Activated CD8-positive, alpha-beta memory T cell treated with anti-CD3 and anti-CD28 coated beads, Interleukin-2, amount 50 U/mL, for 24 hours (primary cell): ENCODE measurements around the gene ROBO1.

Experiments used
- DNase-seq: peaks from one replicate; pipeline ENCODE4 v3.0.0-alpha.2; 2020; ENCODE audit errors: extremely low read depth

Gene ROBO1

DNA sequence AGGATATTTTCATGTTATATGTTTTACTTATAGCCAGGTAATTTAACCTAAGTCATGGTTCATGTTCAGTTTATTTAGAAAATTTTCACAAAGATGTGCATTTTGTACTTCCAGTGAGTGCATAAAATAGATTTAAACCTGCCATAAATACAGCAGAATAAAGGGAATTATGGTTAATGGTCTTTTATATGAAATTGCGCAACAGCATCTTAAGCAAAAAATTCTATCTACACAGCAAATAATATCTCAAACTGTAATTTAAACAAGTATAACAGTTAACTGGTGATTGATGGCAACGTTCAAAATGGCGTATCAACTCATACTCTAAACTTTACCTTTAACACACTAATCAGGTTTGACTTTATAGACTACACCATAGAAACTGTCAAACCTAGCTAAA lies 97.6 kb downstream of the ROBO1 start:
- DNase-seq: no peak

DNA sequence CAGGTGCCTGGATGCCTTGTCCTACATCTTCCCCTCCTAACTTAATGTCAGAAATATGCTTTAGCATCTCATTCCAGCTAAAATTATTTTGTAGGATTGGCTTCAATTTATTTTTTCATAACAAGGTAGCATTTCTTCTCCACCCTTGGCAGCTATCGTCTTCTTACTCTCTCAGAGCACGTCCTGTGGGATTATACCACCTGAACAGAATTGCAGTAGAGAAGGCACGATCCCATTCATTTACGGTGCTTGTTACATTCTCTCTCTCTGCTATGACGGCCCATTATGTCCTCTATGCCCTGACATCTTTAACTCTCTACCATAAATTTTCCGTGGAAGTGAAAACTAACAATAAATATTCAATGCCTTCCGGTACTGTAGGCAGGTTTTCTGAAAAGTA lies 103.3 kb downstream of the ROBO1 start:
- no peak for DNase-seq

- no peak for DNase-seq
Measured at GRCh38 chr3:79661896-79662295, 105.9 kb downstream of the ROBO1 start.

- DNase-seq: no peak
Measured at GRCh38 chr3:79657076-79657475, 110.7 kb downstream of the ROBO1 start.

GRCh38 chr3:79654019-79654418 lies 113.8 kb downstream of the ROBO1 start:
- no peak for DNase-seq

DNA sequence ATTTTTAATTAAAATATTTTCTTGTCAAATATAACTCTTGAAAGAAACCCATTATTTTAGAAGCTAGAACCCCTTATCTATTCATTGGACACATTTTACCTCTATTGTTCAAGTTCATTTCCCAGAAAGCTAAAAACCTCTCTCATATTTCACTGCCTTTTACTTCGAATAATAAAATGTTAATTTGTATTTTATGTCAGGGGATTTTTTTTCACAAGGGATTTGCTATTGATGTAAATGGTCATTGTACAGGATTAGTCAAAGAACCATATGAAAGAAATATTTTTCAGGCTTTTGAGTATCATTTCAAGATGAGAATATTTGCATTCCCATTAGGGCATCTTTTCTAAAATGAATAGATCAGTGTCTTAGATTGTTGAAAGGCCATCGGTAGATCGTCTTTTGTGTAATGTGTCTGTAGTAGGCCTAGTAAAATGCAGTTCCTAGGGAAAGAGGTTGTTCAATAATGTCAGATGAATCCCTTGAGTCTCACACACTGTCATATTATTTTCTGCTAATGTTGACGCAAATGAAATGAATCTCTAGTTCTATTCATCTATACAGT lies 114.5 kb downstream of the ROBO1 start:
- no peak for DNase-seq

DNA sequence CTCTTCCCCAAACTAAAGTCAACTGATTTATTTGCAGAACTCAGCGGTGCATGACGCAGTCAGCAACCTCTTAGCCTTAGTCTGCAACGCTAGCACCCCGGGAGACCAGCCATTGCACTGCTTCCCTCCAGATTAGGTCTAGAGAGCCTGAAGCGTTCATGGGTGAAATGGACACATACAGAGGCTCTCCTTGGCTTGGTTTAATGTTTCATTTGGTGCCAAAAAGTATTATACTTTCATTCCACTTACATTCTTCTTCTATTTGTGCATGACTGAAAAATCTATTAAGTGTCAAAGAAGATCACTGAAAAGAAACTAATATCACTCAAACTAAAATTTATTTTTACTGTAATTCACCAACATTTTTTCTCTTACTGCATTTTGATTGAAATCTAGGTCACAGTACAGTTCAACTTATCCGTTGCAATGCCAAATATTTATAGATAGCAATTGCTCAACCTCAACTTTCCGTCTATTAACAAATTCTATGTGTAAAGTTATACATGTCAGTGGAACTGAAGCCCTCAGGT lies 116.2 kb downstream of the ROBO1 start:
- DNase-seq: no peak

DNA sequence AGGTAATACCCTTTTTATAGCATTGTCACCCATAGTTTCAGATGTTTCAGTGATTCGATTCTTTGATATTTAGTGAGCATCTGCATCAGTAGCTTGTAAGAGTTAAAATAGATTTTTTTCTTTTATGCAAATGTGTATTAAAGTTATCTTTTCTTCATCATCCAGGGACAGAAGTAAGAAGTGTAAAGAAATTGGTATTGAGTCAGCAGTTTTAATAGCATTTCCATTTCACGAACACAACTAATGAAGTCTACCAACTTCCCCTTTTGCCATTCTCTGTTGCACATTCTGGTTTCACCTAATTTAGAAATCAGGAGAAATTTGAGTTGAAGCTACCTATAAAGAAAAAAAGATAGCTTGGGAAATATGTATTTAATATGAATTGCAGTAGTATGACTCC lies 127.9 kb downstream of the ROBO1 start:
- DNase-seq: no peak

DNA sequence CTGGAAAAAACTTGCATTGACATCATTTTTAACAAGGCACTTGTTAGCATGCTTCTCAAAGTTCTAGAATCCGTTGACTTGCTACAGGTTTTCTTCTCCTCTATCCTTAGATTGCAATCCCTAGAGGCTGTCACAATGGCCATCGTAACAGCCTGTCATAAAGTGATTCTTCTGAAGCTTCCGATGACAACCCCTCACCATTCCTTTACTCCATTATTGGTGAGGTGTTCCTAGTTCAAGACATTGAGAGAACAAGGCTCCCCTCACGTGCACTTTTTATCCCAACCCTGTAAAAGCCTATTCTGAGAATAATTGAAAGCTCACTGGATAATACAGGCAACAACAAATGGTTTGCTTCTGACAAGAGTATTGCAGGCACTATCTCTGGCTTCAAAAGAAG lies 131.4 kb downstream of the ROBO1 start:
- no peak for DNase-seq

DNA sequence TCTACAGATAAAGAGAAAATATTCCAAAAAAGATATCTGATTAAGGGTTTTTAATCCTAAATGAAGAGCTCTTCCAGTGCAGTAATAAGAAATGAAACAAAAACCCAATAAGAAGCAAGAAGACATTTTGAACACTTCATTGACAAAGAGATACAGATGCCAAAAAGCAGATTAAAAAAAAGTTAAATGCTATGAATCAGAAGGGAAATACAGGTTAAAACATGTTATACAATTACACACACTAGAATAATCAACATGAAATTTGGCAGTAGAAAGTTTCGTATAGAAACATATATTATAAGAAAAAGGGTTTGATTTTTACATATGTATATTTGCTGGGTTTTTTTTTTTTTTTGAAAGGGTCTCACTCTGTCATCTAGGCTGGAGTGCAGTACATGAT lies 135.0 kb downstream of the ROBO1 start:
- DNase-seq: no peak

DNA sequence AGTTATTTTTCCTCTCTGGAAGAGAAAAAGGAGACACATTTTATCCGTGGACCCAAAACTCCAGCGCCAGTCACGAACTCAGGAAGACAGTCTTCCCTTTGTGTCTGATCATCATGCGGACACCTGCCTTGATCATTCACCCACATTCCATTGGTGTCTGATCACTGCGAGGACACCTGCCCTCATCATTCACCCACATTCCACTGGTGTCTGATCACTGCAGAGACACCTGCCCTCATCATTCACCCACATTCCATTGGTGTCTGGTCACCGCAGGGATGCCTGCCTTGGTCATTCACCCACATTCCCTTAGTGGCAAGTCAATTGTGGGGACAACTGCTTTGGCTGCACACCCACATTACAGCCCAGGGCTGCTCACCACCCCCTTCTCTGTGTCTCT lies 148.9 kb downstream of the ROBO1 start:
- DNase-seq: no peak

GRCh38 chr3:79606414-79606813 lies 161.4 kb downstream of the ROBO1 start:
- DNase-seq: no peak

DNA sequence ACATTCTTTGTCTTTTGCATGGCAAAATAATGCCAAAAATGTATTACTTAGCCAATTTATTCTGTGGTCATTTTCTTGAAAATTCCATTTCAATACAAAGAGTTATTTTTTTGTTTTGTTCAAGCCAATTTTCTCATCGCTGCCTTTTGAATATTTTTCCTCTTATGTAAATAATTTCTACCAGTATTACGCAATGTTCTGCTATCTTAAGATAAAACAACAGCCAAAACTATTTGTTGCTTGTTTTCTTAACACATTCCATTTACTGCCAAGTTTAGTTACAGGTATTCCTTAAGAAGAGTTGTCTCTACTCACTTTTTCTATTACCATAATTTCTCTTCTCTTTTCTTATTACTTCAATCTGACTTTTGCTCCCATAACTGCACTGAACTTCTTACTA lies 163.1 kb downstream of the ROBO1 start:
- DNase-seq: no peak

- DNase-seq: no peak
Measured at GRCh38 chr3:79602385-79602784, 165.4 kb downstream of the ROBO1 start.

DNA sequence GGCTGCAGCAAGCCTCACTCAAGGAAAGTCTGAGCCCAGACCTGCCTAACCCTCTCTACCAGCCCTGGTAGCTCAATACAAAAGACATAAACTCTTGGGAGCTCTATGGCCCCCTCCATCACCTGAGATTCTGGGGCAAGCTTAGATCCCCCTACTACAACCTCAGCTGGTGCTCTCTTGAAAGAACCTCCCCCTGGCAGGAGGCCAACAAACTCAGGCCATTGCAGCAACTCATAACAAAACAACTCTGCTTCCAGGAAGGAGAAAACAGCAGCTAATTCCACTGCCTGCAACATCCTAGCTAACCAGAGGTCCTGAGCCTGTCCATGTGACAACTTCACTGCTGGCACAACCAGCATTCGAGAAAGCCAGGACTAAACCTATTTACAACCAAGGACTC lies 169.2 kb downstream of the ROBO1 start:
- no peak for DNase-seq

DNA sequence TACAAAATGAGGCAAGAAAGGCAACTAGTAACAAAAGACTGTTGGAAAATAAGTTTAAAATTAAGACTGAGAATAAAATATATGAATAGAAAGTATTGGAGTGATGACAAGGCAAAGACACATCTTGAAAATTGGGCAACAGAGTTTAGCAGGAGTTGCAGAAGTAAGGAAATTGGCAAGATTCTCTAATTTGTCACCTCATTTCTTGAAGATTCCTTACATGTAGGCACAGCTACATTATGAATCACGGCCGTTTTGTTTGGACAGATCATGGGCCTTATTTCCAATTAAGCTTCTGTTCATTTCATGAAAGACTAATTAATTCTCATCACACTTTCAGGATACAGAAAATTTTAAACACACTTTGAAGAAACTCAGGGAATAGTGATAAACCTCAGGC lies 170.1 kb downstream of the ROBO1 start:
- no peak for DNase-seq

- no peak for DNase-seq
Measured at GRCh38 chr3:79587150-79587549, 180.6 kb downstream of the ROBO1 start.

GRCh38 chr3:79586232-79586631 lies 181.6 kb downstream of the ROBO1 start:
- DNase-seq: no peak

DNA sequence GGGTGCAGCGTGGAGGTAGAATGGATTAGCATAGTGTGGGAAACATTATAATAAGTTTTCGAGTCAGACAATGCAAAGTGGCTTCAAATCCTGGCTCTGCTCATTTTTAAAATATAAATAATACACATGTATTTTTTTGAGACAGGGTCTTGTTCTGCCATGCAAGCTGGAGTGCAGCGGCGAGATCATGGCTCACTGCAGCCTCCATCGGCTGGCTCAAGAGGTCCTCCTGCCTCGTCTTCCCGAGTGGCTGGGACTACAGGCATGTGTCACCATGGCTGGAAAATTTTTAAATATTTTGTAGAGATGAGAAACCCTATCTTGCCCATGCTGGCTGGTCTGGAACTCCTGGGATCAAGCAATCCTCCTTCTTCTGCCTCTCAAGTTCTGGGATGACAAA lies 194.9 kb downstream of the ROBO1 start:
- no peak for DNase-seq

GRCh38 chr3:79568938-79569337 lies 198.9 kb downstream of the ROBO1 start:
- DNase-seq: no peak

DNA sequence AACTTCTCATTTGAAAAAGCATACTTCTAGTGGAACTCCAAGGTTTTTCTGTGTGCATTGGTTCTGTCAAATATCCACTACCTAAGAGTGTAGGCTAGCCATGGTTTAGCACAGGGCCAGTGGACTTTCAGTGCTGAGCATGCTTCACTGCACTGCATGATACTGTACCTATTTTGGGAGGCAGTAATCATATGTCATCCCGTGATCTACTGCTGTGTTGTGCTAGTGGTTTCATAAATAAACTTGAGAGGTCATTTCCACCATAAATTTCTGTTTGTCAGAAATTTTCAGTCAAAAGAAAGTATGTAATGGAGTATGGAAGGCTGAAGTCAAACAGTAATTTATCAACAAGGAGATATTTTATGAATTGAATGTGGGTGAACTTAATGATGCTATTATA lies 203.6 kb downstream of the ROBO1 start:
- DNase-seq: no peak

DNA sequence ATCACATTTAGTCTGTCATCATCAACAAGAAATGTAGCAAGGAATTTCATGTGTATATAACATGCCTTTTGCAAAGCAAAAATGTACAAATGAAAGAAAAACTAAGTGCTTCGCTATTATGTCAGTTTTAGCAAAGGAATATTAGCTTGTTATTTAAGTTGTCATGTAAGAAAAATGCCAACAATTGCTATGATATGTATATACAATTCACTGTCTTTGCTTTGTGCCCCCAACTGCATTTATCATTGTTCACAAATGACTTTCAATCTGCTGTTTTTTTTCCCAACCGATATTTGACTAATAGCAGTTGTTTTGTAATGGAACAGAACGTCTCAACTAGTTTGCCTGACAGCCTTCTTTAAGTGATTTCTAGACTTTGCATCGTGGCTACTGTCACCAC lies 207.1 kb downstream of the ROBO1 start:
- DNase-seq: no peak

DNA sequence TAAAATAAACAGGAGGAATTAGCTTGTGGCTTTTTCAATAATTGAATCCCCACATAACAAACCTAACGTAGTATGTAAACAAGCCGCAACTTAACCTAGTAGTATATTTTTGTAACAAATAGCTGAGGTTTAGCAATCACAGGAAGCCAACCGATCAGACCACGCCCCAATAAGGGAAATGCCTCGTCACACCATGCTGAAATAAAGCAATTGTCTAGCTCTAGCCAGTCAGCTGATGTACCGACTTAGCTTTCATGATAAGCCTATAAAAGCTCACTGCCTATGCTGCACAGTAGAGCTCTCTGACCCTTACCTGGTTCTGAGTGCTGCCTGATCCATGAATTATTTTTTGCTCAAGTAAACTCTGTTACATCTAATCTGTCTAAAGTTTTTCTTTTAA lies 208.9 kb downstream of the ROBO1 start:
- no peak for DNase-seq

- DNase-seq: no peak
Measured at GRCh38 chr3:79555655-79556054, 212.1 kb downstream of the ROBO1 start.
